GM19238 (cell line): Measurements from ENCODE around the gene IFIT1.
"Not testable (repeated sequence)": the region's sequence is repeated elsewhere in the genome, so short reads cannot be mapped to it uniquely, and the experiment has no call there.

ENCODE experiments used
- DNase-seq: peaks from one replicate; pipeline ENCODE4 v3.0.0; 2011; ENCODE audit warnings: low spot score; ENCODE audit not compliant: insufficient read length

IFIT1 gene

GRCh38 chr10:89428877-89429276 lies 36.5 kb downstream of the IFIT1 start:
- DNase-seq: no peak

- no peak for DNase-seq
Measured at GRCh38 chr10:89431977-89432376, 39.6 kb downstream of the IFIT1 start.

GRCh38 chr10:89438525-89438924 lies 46.1 kb downstream of the IFIT1 start:
- DNase-seq: no peak

- no peak for DNase-seq
Measured at GRCh38 chr10:89440226-89441009, 48.0 kb downstream of the IFIT1 start.

GRCh38 chr10:89442289-89442688 lies 49.9 kb downstream of the IFIT1 start:
- no peak for DNase-seq

GRCh38 chr10:89444819-89445218 lies 52.4 kb downstream of the IFIT1 start:
- not testable (repeated sequence) for DNase-seq

- no peak for DNase-seq
Measured at GRCh38 chr10:89450901-89451300, 58.5 kb downstream of the IFIT1 start.

- no peak for DNase-seq
Measured at GRCh38 chr10:89452193-89452592, 59.8 kb downstream of the IFIT1 start.

- no peak for DNase-seq
Measured at GRCh38 chr10:89454561-89455347, 62.3 kb downstream of the IFIT1 start.
